WTC11 (cell line): ENCODE measurements around the gene SLC35F1. TPM values are rescaled to one million over a fixed set of nuclear protein-coding genes. Genes with fewer than 3 reads are reported as not detected.

Experiments used
- ATAC-seq: fragments of 200-7000 bp; cut with Tn5 transposase; 2 replicates; pipeline ENCODE4 v1.10.0; 2021; ENCODE audit warnings: mild to moderate bottlenecking, moderate library complexity
- CTCF ChIA-PET: fragments of 300-600 bp; sonication (Branson Sonifier 250); formaldehyde crosslinking; loops from one replicate; lab custom pipeline; 2021; ENCODE audit warnings: antibody characterized with exemption; lab: Charles Lee
- POLR2A ChIA-PET: fragments of 350-600 bp; sonication (Branson Sonifier 250); formaldehyde crosslinking; loops from one replicate; lab custom pipeline; 2021; ENCODE audit warnings: antibody characterized with exemption; lab: Charles Lee
- DNase-seq: peaks from one replicate; pipeline ENCODE4 v3.0.0; 2021; ENCODE audit warnings: low spot score
- H3K27ac Mint-ChIP-seq: 2 replicates; pipeline ENCODE4 v1.8.0; 2021; ENCODE audit warnings: mixed read lengths
- H3K27me3 Mint-ChIP-seq: 2 replicates; pipeline ENCODE4 v1.8.0; 2021; ENCODE audit warnings: low read depth, mild to moderate bottlenecking, moderate library complexity, mixed read lengths
- H3K36me3 Mint-ChIP-seq: 2 replicates; pipeline ENCODE4 v1.8.0; 2021; ENCODE audit warnings: mixed read lengths
- H3K4me1 Mint-ChIP-seq: 2 replicates; pipeline ENCODE4 v1.8.0; 2022; ENCODE audit warnings: mixed read lengths
- H3K4me3 Mint-ChIP-seq: 2 replicates; pipeline ENCODE4 v1.8.0; 2021; ENCODE audit warnings: mild to moderate bottlenecking, moderate library complexity, mixed read lengths
- H3K9me3 Mint-ChIP-seq: 2 replicates; pipeline ENCODE4 v1.8.0; 2021; ENCODE audit warnings: mixed read lengths
- CBFB ChIP-seq: sonication (generic); formaldehyde crosslinking; IDR thresholded peaks from 2 replicates; pipeline ENCODE4 v1.8.1; 2022; ENCODE audit warnings: mild to moderate bottlenecking, low read depth, missing genetic modification reagents
- ESRRA ChIP-seq: sonication (generic); formaldehyde crosslinking; IDR thresholded peaks from 2 replicates; pipeline ENCODE4 v1.8.1; 2022; ENCODE audit warnings: mild to moderate bottlenecking, missing genetic modification reagents, borderline replicate concordance
- FOXJ3 ChIP-seq: sonication (generic); formaldehyde crosslinking; IDR thresholded peaks from 2 replicates; pipeline ENCODE4 v1.9.0; 2021; ENCODE audit warnings: missing genetic modification reagents, mild to moderate bottlenecking, borderline replicate concordance
- FOXP1 ChIP-seq: sonication (generic); formaldehyde crosslinking; IDR thresholded peaks from 2 replicates; pipeline ENCODE4 v1.8.0; 2022; ENCODE audit warnings: missing genetic modification reagents, mild to moderate bottlenecking, moderate library complexity, borderline replicate concordance
- GABPB1 ChIP-seq: sonication (generic); formaldehyde crosslinking; IDR thresholded peaks from 2 replicates; pipeline ENCODE4 v1.8.1; 2023; ENCODE audit warnings: mild to moderate bottlenecking, missing genetic modification reagents
- GTF2I ChIP-seq: fragments of 250-450 bp; sonication (Bioruptor Pico); conservative IDR thresholded peaks from 2 replicates; pipeline ENCODE4 v1.4.0; 2021; ENCODE audit warnings: mild to moderate bottlenecking
- JUN ChIP-seq: sonication (generic); formaldehyde crosslinking; IDR thresholded peaks from 2 replicates; pipeline ENCODE4 v1.8.0; 2023; ENCODE audit warnings: mild to moderate bottlenecking, missing genetic modification reagents
- NFATC4 ChIP-seq: fragments of 250-450 bp; sonication (Bioruptor Pico); IDR thresholded peaks from 2 replicates; pipeline ENCODE4 v1.9.0; 2021; ENCODE audit warnings: mild to moderate bottlenecking
- NR1H2 ChIP-seq: sonication (generic); formaldehyde crosslinking; IDR thresholded peaks from 2 replicates; pipeline ENCODE4 v1.9.0; 2021; ENCODE audit warnings: mild to moderate bottlenecking, moderate library complexity, missing genetic modification reagents
- NR3C1 ChIP-seq: sonication (generic); formaldehyde crosslinking; conservative IDR thresholded peaks from 2 replicates; pipeline ENCODE4 v1.8.1; 2023; ENCODE audit warnings: low read depth, mild to moderate bottlenecking, missing genetic modification reagents
- RELA ChIP-seq: sonication (generic); formaldehyde crosslinking; IDR thresholded peaks from 2 replicates; pipeline ENCODE4 v1.8.1; 2022; ENCODE audit warnings: missing genetic modification reagents, mild to moderate bottlenecking, borderline replicate concordance
- RORB ChIP-seq: fragments of 250-450 bp; sonication (Bioruptor Pico); IDR thresholded peaks from 2 replicates; pipeline ENCODE4 v1.9.0; 2021; ENCODE audit warnings: mild to moderate bottlenecking
- SP1 ChIP-seq: sonication (generic); formaldehyde crosslinking; conservative IDR thresholded peaks from 2 replicates; pipeline ENCODE4 v1.8.1; 2022; ENCODE audit warnings: missing genetic modification reagents
- TEAD4 ChIP-seq: sonication (generic); formaldehyde crosslinking; IDR thresholded peaks from 2 replicates; pipeline ENCODE4 v1.8.0; 2022; ENCODE audit warnings: mild to moderate bottlenecking, missing genetic modification reagents
- TP53 ChIP-seq: sonication (generic); formaldehyde crosslinking; IDR thresholded peaks from 2 replicates; pipeline ENCODE4 v1.8.1; 2023; ENCODE audit warnings: mild to moderate bottlenecking, missing genetic modification reagents
- ZNF121 ChIP-seq: sonication (generic); formaldehyde crosslinking; IDR thresholded peaks from 2 replicates; pipeline ENCODE4 v1.8.0; 2023; ENCODE audit warnings: missing genetic modification reagents
- ZNF219 ChIP-seq: sonication (generic); formaldehyde crosslinking; IDR thresholded peaks from 2 replicates; pipeline ENCODE4 v1.8.0; 2023; ENCODE audit warnings: missing genetic modification reagents, mild to moderate bottlenecking, borderline replicate concordance
- ZNF396 ChIP-seq: fragments of 250-450 bp; sonication (Bioruptor Pico); IDR thresholded peaks from 2 replicates; pipeline ENCODE4 v1.8.0; 2021; ENCODE audit warnings: mild to moderate bottlenecking, moderate library complexity, borderline replicate concordance
- ZNF416 ChIP-seq: fragments of 250-450 bp; sonication (Bioruptor Pico); IDR thresholded peaks from 2 replicates; pipeline ENCODE4 v1.9.0; 2021; ENCODE audit warnings: mild to moderate bottlenecking, inconsistent platforms
- ZNF671 ChIP-seq: fragments of 250-450 bp; sonication (Bioruptor Pico); IDR thresholded peaks from 2 replicates; pipeline ENCODE4 v1.8.0; 2021; ENCODE audit warnings: mild to moderate bottlenecking
- total RNA-seq: library from RNA; stranded (reverse); gene quantifications from 3 replicates; pipeline ENCODE4 v1.2.3, GENCODE V29; 2021
- TF ChIP-seq, protein P1 (sequence below): fragments of 250-450 bp; sonication (Bioruptor Pico); IDR thresholded peaks from 2 replicates; pipeline ENCODE4 v1.9.0; 2021; ENCODE audit warnings: mild to moderate bottlenecking
- TF ChIP-seq, protein P2 (sequence below): sonication (generic); formaldehyde crosslinking; IDR thresholded peaks from 2 replicates; pipeline ENCODE4 v1.8.1; 2022; ENCODE audit warnings: low read depth, mild to moderate bottlenecking, moderate library complexity, missing genetic modification reagents, borderline replicate concordance
- TF ChIP-seq, protein P3 (sequence below): sonication (generic); formaldehyde crosslinking; IDR thresholded peaks from 2 replicates; pipeline ENCODE4 v1.8.0; 2022; ENCODE audit warnings: mild to moderate bottlenecking, missing genetic modification reagents
- TF ChIP-seq, protein P4 (sequence below): sonication (generic); formaldehyde crosslinking; IDR thresholded peaks from 2 replicates; pipeline ENCODE4 v1.8.1; 2022; ENCODE audit warnings: mild to moderate bottlenecking, moderate library complexity, missing genetic modification reagents
- TF ChIP-seq, protein P5 (sequence below): fragments of 200-600 bp; IDR thresholded peaks from 2 replicates; pipeline ENCODE4 v1.8.0; 2022; ENCODE audit warnings: antibody characterized with exemption
- TF ChIP-seq, protein P6 (sequence below): sonication (generic); formaldehyde crosslinking; IDR thresholded peaks from 2 replicates; pipeline ENCODE4 v1.8.0; 2022; ENCODE audit warnings: mild to moderate bottlenecking, missing genetic modification reagents
- TF ChIP-seq, protein P7 (sequence below): sonication (generic); formaldehyde crosslinking; IDR thresholded peaks from 2 replicates; pipeline ENCODE4 v1.8.1; 2023; ENCODE audit warnings: mild to moderate bottlenecking, missing genetic modification reagents, moderate library complexity

Gene SLC35F1
- total RNA-seq, 1 experiment from 2014 or later = 11.0 TPM

DNA sequence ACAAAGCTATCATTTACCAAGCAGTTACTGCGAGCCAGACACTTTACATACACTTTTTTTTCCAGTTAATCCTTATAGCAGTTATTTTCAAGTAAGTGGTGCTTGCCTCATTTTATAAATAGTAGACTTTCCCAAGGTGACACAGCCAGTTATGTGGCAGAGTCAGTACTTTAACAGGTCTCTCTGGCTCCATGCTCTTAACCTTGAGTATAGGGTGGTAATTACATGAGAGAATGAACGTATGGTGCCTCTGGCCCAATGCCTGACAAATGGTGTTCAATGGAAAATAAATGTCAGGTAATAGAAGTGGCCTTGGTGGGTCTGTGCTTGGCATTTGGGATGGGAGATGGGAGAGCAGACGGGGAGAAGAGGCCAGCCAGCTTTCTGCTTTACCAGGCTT is 316.3 kb downstream of the SLC35F1 start:
- ChIA-PET CTCF (no interaction called here), POLR2A (no interaction called here)
- TF ChIP-seq ZNF219 (no peak), NFATC4 (CRISPR knock-in tag) (no peak), TEAD4 (CRISPR knock-in tag) (no peak), ZNF671 (CRISPR knock-in tag) (no peak), RELA (CRISPR knock-in tag) (no peak), CBFB (no peak), TP53 (CRISPR knock-in tag) (no peak), NR3C1 (CRISPR knock-in tag) (no peak), FOXP1 (CRISPR knock-in tag) (no peak), ESRRA (CRISPR knock-in tag) (no peak), RORB (no peak), ZNF416 (CRISPR knock-in tag) (no peak)
- TF ChIP-seq, protein P1, sequence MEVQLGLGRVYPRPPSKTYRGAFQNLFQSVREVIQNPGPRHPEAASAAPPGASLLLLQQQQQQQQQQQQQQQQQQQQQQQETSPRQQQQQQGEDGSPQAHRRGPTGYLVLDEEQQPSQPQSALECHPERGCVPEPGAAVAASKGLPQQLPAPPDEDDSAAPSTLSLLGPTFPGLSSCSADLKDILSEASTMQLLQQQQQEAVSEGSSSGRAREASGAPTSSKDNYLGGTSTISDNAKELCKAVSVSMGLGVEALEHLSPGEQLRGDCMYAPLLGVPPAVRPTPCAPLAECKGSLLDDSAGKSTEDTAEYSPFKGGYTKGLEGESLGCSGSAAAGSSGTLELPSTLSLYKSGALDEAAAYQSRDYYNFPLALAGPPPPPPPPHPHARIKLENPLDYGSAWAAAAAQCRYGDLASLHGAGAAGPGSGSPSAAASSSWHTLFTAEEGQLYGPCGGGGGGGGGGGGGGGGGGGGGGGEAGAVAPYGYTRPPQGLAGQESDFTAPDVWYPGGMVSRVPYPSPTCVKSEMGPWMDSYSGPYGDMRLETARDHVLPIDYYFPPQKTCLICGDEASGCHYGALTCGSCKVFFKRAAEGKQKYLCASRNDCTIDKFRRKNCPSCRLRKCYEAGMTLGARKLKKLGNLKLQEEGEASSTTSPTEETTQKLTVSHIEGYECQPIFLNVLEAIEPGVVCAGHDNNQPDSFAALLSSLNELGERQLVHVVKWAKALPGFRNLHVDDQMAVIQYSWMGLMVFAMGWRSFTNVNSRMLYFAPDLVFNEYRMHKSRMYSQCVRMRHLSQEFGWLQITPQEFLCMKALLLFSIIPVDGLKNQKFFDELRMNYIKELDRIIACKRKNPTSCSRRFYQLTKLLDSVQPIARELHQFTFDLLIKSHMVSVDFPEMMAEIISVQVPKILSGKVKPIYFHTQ (CRISPR knock-in tag) = no peak
- TF ChIP-seq, protein P2, sequence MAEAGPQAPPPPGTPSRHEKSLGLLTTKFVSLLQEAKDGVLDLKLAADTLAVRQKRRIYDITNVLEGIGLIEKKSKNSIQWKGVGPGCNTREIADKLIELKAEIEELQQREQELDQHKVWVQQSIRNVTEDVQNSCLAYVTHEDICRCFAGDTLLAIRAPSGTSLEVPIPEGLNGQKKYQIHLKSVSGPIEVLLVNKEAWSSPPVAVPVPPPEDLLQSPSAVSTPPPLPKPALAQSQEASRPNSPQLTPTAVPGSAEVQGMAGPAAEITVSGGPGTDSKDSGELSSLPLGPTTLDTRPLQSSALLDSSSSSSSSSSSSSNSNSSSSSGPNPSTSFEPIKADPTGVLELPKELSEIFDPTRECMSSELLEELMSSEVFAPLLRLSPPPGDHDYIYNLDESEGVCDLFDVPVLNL (CRISPR knock-in tag) = no peak
- TF ChIP-seq, protein P3, sequence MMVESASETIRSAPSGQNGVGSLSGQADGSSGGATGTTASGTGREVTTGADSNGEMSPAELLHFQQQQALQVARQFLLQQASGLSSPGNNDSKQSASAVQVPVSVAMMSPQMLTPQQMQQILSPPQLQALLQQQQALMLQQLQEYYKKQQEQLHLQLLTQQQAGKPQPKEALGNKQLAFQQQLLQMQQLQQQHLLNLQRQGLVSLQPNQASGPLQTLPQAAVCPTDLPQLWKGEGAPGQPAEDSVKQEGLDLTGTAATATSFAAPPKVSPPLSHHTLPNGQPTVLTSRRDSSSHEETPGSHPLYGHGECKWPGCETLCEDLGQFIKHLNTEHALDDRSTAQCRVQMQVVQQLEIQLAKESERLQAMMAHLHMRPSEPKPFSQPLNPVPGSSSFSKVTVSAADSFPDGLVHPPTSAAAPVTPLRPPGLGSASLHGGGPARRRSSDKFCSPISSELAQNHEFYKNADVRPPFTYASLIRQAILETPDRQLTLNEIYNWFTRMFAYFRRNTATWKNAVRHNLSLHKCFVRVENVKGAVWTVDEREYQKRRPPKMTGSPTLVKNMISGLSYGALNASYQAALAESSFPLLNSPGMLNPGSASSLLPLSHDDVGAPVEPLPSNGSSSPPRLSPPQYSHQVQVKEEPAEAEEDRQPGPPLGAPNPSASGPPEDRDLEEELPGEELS (CRISPR knock-in tag) = no peak
- TF ChIP-seq, protein P4, sequence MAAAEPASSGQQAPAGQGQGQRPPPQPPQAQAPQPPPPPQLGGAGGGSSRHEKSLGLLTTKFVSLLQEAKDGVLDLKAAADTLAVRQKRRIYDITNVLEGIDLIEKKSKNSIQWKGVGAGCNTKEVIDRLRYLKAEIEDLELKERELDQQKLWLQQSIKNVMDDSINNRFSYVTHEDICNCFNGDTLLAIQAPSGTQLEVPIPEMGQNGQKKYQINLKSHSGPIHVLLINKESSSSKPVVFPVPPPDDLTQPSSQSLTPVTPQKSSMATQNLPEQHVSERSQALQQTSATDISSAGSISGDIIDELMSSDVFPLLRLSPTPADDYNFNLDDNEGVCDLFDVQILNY (CRISPR knock-in tag) = no peak
- TF ChIP-seq, protein P5, sequence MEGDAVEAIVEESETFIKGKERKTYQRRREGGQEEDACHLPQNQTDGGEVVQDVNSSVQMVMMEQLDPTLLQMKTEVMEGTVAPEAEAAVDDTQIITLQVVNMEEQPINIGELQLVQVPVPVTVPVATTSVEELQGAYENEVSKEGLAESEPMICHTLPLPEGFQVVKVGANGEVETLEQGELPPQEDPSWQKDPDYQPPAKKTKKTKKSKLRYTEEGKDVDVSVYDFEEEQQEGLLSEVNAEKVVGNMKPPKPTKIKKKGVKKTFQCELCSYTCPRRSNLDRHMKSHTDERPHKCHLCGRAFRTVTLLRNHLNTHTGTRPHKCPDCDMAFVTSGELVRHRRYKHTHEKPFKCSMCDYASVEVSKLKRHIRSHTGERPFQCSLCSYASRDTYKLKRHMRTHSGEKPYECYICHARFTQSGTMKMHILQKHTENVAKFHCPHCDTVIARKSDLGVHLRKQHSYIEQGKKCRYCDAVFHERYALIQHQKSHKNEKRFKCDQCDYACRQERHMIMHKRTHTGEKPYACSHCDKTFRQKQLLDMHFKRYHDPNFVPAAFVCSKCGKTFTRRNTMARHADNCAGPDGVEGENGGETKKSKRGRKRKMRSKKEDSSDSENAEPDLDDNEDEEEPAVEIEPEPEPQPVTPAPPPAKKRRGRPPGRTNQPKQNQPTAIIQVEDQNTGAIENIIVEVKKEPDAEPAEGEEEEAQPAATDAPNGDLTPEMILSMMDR = no peak
- TF ChIP-seq, protein P6, sequence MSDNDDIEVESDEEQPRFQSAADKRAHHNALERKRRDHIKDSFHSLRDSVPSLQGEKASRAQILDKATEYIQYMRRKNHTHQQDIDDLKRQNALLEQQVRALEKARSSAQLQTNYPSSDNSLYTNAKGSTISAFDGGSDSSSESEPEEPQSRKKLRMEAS (CRISPR knock-in tag) = no peak
- Mint-ChIP-seq H3K36me3 (no peaks in the 10 kb centered on the region), H3K27me3 (no peaks in the 10 kb centered on the region), H3K4me1 (no peaks in the 10 kb centered on the region), H3K27ac (no peak overlapping the region), H3K4me3 (no peak overlapping the region), H3K9me3 (peaks cover 11% of the 10 kb centered on the region)
- DNase-seq (no peak), ATAC-seq (no peak)

DNA sequence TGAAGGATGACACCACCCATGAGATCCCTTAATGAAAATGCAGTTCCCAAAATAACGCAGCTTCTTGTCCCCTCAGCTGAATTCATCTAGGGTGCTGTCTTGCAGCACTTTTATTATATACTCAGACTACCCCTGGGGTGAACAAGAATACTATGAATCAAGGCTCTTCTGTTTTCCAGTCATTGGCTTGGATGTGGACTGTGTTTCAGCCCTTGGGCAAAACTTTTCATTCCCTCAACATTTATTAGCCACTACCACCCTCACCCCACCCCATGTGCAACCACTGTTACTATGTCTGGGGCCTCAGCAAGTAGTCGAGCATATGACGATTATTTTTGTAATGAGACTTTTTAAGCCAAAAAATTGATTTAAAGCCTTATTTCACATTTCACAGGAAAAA is 321.8 kb downstream of the SLC35F1 start:
- POLR2A ChIA-PET = no interaction called here
- Mint-ChIP-seq H3K27ac (no peak overlapping the region), H3K4me3 (no peak overlapping the region)
- TF ChIP-seq ZNF121 (no peak), ZNF396 (CRISPR knock-in tag) (no peak), GTF2I (CRISPR knock-in tag) (no peak), FOXJ3 (CRISPR knock-in tag) (no peak), JUN (no peak), SP1 (CRISPR knock-in tag) (no peak), NR1H2 (no peak), CBFB (no peak), GABPB1 (no peak)
- TF ChIP-seq, protein P7, sequence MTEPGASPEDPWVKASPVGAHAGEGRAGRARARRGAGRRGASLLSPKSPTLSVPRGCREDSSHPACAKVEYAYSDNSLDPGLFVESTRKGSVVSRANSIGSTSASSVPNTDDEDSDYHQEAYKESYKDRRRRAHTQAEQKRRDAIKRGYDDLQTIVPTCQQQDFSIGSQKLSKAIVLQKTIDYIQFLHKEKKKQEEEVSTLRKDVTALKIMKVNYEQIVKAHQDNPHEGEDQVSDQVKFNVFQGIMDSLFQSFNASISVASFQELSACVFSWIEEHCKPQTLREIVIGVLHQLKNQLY = no peak

More for the DNA sequence above, 321.8 kb downstream of the SLC35F1 start:
- Mint-ChIP-seq H3K27me3 (no peaks in the 10 kb centered on the region), H3K4me1 (no peaks in the 10 kb centered on the region), H3K36me3 (no peaks in the 10 kb centered on the region), H3K9me3 (peaks cover 11% of the 10 kb centered on the region)
- ATAC-seq (no peak), DNase-seq (no peak)
- CTCF ChIA-PET = no interaction called here
